GM18502 (cell line): ENCODE measurements around the gene ZYX.
"Not testable (repeated sequence)": the region's sequence is repeated elsewhere in the genome, so short reads cannot be mapped to it uniquely, and the experiment has no call there.

Source experiments
- ATAC-seq: cut with Tn5 transposase; IDR thresholded peaks from one replicate; pipeline ENCODE4 v1.9.1; 2021; ENCODE audit warnings: mild to moderate bottlenecking; ENCODE audit not compliant: unreplicated experiment, poor library complexity

The ZYX gene

DNA sequence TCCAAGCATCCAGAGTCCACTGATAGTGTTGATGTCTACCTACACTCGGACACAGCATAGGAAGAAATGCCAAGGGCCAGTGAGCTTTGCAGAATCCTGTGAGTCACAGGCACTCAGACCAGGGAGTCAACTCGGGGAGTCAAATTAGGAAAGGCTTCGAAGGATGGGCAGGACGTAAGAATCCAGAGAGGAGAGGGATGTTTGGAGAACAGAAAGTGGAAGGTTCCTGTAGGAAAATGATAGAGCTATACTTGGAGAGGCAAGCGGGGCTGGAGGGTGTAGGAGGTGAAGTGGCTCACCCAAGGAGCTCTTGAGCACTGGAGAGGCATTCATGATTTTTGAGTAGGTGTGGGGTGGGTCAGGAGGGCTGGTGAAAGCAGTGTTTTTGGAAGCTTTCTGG is 3.0 kb downstream of the ZYX start:
- no peak for ATAC-seq

DNA sequence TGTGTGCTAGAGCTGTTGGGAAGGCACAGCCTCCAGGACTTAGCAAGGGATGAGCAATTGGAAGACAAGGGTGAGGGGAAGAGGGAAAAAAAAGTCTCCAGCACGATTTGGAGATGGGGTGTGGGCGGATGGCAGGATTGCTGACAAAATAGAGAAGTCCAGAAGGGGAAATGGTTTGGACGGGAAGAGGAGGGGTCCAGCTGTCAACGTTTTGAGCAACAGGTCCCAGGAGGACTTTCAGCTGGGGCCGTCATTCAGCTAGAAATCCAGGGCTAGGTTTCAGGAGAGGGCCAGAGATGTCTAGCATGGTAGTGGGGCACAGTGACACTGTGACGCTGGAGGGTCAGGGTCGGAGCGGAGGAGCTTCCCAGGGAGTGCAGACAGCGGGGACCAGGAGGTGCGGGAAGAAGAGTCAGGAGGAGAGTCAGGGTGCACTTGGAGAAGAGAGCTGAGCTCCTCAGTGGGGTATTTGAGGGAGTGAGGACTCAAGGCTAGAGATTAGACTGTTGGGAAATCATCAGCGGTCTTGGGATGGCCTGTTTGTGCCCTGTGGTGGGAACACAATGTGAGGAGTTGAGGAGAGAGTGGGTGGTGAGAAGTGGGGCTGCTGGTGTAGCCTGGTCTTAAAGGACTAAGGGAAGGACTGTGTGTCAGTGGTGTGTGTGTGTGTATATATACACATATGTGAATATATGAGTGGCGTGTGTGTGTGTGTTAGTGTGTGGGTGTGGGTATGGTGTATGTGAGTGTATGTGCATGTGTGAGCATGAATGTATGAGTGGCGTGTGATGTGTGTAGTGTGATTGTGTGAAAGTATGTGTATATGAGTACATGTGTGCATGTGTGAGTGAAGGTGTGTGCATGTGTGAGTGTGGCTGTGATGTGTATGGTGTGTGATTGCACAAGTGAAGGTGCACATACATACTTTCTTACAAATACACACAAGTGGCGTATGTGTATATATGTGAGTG is 3.8 kb downstream of the ZYX start:
- no peak for ATAC-seq

GRCh38 chr7:143385891-143386781 is 5.0 kb downstream of the ZYX start:
- ATAC-seq, result peak; percentile 39

- no peak for ATAC-seq
Measured at GRCh38 chr7:143387156-143387975, 6.2 kb downstream of the ZYX start.

DNA sequence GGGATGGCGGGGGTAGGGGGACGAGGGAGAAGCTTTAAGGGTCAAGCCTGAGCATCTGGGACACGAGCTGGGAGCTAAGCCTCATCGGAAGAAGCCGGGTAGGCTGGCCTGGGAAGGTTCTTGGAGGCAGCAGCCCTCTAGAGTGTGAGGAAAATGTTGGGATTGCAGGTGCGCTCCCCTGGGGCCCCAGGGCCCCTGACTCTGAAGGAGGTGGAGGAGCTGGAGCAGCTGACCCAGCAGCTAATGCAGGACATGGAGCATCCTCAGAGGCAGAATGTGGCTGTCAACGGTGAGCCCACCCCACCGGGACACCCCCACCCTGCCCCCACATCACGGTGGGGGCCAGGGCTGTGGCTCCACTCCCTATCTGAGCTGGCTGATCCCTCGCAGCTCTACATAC is 6.9 kb downstream of the ZYX start:
- no peak for ATAC-seq

- ATAC-seq, result no peak
Measured at GRCh38 chr7:143388491-143389101, 7.5 kb downstream of the ZYX start.

GRCh38 chr7:143389316-143390103 is 8.4 kb downstream of the ZYX start:
- ATAC-seq, result no peak

- no peak for ATAC-seq
Measured at GRCh38 chr7:143390104-143390772, 9.1 kb downstream of the ZYX start.

DNA sequence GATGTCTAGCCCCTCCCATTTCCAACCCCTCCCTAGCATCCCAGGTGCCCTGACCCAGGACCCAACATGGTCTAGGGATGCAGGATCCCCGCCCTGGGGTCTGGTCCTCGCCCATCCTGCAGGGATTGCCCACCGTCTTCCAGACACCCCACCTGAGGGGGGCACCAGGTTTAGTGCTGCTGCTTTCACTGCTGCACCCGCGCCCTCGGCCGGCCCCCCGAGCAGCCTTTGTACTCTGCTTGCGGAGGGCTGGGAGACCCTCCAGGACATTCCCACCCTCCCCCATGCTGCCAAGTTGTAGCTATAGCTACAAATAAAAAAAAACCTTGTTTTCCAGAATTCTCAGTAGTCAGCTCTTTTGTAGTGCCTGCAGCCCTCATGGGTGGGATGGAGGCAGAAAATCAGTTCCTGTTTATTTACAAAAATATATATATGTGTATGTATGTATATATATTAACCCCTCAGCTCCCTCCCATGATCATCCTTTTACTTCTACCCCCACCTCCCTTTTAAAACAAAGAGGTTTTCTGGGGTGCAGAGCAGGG is 9.7 kb downstream of the ZYX start:
- ATAC-seq, result no peak

DNA sequence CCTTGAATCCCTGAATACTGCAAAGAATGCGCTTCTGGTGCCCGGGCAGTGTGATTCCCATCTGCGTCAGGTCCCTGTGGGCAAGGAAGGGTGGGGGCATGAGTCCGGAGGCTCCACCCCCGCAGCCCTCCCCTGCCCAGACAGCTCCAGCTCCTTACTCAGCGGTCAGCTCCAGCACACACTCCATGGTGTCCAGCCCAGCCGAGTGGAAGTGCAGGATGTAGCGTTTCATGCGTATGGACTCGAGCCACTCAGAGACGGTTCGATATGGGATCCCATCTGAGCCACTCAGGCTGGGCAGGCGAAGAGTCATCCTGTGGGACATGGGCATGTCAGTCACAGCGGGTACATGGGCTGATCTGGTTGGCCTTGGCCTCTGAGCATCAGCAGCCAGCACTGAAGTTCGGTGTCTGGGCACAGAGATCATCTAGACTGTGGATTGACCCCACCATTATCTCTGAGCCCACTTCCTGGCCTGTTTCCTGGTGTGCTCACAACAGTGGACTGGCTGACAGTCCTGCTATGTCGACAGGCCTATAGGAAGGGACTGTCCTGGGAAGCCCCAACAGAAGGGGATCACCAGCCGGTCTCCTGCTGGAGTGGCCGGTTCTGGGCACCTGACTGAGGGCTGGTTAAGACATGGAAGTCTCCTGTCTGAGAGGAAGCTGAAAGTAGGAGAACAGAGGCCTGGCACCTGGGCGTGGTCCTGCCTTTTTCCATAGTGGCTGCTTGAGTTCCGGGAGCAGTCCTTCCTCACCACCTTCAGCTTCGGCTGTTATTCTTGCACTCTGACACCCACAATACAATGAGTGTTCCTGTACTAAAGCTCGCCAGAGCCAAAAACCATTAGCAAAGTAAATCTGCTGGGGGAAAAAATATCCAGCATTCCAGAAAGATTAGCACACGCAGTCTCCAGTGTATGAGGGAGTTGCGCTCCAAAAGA is 10.6 kb downstream of the ZYX start:
- ATAC-seq, result no peak

DNA sequence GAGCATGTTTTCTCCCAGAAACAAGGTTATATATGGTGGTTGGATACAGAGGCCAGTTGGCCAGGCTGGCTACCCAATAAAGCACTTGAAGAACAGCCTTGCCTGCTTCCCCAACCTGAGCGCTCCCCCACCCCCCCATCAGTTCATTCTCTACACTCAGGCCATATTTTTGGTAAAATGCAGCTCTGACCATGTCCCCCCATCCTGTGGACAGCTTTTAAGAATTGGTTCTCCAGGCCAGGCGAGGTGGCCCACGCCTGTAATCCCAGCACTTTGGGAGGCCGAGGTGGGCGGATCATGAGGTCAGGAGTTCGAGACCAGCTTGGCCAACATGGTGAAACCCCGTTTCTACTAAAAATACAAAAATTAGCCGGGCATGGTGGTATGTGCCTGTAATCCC is 11.3 kb downstream of the ZYX start:
- not testable (repeated sequence) for ATAC-seq

DNA sequence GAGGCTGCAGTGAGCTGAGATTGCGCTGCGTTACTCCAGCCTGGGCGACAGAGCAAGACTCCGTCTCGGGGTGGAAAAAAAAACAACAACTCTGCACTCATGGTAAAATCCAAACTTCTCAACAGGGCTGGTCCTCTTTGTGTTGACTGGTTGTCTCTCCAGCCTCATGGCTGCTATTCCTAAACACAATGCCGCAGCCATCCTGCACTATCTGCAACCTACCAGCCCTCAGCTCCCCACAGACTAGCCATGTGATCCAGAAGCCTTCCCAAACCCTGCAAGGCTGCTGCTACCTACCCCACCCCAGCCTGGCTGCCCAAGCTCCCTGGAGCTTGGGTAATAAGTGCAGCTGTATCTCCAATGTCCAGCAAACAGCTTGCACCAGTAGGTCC is 11.7 kb downstream of the ZYX start:
- ATAC-seq, result no peak

- no peak for ATAC-seq
Measured at GRCh38 chr7:143393267-143394041, 12.3 kb downstream of the ZYX start.

DNA sequence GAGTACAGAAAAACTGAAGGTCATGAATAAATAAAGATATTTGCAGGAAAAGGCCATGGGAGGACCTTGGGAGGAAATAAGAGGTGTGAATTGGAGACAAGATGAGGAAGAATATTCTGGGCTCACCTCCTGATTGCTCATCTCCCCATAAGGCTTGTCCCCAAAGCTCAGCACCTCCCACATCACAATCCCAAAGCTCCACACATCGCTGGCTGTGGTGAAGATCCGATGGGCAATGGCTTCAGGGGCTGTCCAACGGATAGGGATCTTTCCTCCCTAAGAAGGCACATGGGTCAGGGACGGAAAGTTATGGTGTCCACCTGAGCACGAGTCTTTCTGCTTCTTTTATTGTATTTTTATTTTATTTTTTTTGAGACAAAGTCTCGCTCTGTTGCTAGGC is 12.9 kb downstream of the ZYX start:
- no peak for ATAC-seq

DNA sequence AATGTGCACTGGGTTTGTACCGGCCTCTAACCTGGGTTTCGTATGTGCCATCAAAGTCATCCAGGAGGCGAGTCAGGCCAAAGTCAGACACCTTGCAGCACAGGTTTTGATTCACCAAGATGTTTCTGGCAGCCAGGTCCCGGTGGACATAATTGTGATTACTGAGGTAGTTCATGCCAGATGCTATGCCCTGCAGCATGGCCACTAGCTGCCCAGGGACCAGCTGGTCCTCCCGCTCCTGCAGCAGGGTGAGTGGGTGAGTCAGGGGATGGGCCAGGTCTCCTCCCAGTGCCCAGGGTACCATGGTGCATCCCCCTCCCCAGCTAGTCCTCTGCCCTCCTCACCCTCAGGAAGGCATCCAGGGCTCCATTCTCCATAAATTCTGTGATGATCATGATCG is 13.6 kb downstream of the ZYX start:
- no peak for ATAC-seq
